ENCODE data around the gene MRPL24.

MRPL24 gene

DNA sequence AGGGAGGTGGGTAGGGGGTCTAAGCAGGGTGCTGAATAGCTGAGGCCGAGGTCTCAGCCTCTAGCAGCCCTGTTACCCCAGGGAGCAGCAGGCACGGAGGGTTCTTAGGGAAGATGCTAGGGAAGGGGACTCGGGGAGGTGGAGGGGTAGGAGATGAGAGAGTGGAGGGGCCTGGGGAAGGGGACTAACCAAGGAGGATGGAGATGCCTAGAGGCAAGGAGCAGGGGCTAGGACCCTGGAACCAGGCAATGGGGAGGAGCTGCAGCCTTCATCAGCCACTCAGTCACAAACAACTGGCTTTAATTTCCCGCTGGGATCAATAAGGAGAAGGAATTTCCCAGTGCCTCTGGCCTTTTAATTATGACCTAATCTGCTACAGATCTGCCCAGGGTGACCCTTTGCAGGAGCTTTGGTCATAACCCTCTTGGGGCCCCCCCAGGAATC lies 32.6 kb downstream of the MRPL24 start:
- DNase-seq: no peak

DNA sequence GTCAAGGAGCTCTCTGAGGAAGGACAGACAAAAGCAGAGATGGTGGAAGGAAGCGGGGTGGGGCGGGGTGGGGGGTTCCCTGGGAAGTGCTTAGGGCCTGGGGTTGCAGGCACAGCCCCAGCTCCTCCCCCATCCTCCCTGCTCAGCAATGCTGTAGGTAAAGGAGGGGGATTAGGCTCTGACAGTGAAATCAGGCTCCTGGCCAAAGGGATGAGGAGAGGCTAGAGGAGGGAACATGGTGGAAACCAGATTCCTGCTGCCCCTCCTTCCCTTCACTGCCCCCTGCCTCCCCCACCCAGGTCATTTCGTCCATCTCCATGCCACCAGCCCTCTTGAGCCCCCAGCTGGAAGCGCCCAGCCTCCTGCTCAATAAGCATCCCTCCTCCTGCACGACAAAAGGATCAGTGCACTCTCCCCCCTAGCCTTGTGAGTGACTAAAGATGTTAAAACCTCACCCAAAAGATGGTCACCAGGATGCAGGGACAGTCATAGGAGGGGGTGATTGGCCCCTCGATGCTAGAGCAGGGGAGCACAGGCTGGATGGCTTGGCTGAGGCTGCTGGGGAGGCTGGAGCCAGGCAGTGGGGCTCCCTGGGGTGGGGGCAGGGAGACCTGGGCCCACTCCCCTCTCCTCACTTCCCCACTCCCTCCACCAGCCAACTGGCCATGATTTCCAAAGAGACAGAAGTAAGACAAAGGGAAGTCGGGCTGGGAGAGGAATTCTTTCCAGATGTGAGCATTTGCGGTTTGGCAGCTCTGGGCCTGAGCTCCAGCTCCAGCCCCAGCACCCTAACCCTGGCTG lies 33.3 kb downstream of the MRPL24 start:
- no peak for DNase-seq

DNA sequence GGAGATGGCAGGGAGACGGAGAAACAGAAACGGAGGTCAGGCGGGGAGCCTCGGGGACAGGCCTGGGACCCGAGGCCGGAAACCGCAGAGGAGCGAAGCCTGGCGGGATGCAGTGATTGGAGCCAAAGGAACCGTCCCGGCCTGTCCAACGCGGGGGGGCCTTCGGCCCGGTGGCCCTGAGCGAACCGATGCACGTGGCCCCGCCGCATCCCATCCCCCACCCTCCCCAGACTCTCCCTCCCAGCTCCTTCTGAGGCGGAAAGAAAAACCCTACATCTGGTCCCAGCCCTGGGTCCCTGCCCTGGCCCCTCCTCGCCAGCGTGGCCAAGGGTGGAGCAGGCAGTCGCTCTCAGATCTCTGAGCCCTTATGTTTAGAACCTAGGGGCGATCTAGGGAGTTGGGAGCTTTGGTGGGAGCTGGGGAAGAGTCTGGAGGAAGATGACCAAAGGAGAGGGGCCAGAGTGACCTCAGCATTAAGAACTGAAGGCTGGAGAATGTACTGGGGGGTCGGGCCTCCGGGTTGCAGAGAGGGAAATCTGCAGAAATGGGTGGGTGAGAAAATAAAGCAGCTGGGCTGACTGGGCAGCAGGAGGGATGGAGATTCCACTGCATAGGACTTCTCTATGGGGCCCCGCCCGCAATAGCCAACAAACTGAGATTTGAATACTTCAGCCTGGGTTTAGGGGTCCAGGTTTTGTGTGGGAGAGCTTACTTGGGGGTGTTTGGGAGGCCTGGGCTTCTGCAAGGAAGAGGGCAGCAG lies 34.1 kb downstream of the MRPL24 start:
- DNase-seq: peak; percentile 54

DNA sequence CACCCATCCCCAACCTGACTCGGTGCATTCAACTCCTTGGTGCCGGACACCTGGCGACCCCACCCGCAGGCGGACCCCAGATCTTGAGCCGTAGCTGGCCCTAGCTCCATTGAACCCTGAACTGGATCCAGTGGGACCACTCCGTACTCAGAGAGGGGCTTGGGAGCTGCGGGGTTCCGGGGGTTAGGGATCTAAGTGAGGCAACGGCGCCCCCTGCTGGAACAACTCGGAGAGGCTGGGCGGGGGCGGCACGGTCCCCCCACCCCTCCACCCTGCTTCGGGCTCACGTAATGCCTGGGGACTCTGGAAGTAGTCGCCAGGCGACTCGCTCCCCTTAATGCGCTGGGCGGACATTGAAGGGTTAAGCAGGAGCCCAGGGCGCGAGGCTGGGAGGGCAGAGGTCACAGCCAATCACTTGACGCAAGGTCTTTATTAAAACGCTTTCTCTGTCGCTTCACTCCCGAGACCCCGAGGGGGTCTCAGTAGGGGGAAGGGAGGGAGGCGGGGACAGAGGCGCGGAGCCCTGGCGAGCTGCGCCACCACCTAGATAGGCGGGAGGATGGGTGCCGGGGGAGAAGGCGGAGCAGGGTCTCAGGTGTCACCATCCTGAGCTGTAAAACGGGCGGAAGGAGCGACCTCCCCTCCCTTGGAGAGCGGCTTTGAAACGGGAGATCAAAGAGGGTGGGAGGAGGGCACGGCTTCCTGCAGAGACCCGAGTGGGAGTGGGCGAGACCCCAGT lies 34.8 kb downstream of the MRPL24 start:
- DNase-seq: peak; percentile 82

DNA sequence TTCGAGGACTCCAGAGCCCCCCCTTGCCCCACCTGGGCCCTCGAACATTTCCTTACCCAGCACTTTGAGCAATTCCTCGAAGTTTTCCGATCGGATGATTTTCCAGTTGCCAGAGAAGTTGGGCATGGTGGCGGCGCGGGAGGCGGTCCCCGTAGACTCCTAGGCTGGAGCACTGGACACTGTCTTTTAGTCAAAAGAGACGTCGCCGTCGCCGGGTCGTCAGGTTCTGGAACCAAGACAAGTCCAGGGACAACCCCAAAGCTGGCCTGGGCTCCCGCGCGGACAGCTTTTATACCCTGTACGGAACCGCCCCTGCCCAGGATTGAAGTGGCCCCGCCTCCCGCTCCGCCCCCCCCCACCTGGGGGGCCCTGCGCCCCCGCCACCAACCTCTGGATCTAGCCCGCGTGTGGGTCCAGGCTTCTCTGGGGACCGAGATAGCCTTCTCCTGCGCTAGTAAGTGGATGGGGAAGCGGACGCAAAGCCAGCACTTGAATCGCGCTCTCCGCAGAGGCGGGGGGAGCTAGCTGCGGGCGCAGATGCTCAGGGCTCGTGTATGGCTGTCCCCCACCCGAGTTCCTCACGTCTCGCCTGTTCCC lies 35.5 kb downstream of the MRPL24 start, which contains the start of gene CRABP2:
CRABP2 (minus strand) TSS at position 263 of the 597 bp plus-strand sequence; CDS start at position 126, 137 bp downstream.
- DNase-seq: peak; percentile 63

DNA sequence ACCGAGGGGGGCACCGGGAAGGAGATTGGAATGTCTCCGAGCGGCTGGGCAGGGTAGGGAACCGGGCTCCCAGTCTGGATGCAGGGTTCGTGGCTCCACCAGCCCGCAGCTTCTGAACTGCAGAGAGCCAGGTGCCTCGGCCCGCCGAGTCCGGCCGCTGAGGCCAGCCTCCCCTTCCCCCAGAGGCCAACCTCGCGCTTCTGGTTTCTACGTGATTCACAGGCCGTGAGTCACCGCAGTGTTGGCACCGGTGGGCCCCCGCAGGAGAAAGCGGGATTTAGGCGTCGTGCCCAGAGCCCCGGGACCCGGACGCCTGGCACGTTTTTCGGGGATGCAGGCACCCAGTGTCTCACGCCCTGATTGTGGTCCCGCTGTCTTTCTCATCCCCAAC lies 36.0 kb downstream of the MRPL24 start:
- DNase-seq: no peak

DNA sequence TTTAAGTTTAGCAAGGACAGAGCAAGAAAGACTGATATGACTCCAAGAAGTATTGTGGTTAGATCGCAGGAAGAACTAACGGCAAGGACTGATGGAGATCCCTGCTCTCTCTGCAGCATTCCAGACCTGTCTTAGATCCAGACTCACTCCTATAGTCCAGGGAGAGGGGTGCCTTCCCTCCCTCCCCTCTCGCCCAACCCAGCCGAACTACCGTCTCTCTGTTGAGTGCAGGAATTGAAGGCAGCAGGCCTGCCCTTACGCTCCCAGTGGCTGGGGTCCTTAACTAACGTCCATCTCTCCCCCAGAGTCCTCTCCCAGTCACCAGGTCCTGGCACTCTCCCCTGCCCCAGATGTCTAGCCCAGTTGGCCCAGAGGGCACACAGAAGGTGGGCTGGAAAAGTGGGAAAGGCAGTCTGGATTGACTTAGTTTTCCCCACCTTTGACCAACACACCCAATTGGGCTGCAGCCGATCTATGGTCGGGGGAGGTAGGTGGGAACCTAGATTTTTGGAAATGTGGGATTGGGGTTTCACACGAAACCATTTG lies 36.6 kb downstream of the MRPL24 start:
- no peak for DNase-seq

DNA sequence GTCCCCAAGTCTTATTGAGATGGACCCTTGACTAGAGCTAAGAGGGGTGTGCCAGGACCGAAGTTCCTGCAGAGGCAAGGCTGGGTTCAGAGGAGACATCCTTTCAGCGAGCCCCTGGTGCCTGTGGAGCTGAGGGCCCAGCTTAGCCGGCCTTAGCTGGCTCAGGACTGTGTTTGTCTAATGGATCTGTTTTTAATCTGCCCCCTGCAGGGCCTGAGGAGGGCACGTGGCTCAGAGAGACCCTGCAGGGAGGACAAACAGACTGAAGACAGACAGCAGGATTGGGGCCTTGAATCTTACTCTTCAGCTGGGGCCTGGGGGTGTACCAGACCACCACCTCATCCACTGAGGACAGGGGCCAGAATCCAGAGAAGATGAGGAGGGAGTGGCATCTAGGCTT lies 37.1 kb downstream of the MRPL24 start:
- no peak for DNase-seq

DNA sequence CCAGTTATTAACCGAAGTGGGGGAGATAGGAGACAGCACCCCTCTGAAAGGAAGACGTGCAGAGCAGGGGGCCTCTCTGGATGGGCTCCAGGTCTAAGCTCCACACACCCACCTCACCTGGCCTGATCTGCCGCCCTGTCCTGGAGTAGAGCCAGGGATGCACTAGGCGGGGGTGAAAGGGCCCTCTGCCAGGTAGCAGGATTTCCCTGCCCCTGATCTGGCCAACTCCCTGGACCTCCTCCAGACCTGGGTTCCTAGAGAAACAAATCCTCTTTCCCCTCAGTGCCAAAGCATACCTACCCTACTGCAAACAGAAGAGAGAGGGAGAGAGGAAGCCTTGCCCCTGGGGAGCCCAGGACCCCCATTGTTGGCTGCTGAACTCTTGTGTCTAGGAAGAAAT lies 37.6 kb downstream of the MRPL24 start:
- no peak for DNase-seq

DNA sequence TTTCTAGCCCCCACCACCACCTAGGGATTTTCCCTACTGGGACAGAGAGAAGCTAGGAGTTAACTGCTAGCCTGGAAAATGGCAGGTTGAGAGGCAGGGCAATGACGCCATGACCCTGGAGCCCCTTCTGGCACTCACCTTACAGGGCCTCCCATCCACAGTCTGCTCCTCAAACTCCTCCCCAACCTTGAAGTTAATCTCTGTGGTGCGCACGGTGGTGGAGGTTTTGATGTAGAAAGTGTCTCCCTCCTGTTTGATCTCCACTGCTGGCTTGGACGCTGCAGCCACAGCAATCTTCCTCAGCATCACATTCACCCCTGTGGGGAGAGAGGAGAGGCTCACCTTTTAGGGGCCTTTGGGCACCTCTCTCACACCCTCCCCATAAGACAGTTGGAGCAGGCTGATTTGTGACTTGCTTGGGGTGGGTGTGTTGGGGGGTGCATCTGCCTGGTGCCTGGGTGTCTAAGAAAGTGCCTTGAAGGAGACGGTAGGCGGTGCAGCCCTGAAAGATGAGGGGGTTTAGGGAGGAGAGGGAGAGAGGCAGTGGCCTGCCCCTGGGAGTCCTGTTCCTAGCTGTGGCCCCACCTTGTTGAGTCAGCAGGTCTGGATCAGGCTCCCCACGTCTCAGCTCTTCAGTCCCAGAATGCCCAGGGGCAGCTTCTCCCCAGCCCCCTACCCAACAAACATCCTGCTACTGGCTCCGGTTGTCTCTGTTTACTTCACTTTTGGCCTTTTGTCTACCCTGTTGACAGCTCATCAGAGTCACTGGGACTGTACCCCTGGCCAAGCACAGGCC lies 40.0 kb downstream of the MRPL24 start:
- DNase-seq: no peak

DNA sequence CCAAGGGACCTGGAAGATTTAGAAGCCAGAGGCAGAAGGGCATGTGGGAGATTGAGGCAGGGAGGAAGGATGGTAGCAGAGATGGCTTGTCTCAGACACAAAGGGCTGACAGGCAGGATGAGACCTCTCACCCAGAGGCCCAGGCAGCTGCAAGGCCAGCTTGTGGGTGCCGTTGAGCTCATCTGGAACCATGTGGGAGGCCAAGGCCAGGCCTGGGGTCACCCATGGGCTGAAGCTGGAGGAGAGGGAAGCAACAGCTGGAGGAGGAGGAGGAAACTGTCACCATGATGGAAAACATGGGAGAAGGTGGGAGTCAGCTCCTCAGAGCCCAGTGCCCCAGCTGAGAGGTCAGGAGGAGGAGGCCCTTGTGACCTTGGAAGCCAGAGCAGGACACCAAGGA lies 41.9 kb downstream of the MRPL24 start:
- no peak for DNase-seq

DNA sequence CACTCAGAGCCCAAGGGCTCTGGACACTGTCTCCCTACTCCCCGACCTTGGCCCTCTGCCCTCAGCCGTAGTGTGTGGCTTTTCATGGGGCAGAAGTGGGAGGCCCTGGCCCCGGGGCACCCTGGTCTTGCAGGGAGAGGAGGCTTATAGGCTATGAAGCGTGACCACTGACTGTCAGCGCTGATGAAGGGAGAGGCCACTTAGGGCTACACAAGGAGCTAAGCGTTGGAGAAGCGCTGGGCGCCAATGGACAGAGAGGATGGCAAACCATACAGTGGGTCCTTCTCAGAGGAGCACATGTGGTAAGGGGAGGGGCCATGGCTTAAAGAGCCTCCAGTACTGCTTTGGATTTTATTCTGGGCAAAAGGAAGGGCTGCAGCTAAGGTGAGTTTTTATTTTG lies 43.4 kb downstream of the MRPL24 start:
- peak; percentile 76 for DNase-seq

DNA sequence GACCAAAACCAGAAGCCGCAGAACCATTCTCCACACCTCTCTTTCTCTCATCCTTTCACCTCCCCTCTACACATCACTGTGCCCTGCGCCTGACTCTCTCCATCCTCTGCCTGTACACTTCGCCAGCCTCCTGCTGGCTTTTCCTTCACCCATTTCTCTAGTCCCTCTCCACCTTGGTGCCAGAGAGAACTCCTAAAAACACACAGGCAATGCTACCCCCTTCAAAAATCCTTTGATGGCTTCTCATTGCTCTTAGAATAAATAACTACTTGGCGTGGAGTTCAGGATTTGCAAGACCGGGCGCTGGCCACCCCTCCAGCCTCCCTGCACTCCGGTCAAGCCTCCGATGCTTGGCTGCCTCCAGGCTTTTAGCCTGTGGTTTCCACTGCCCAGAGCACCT lies 44.1 kb downstream of the MRPL24 start:
- DNase-seq: no peak

DNA sequence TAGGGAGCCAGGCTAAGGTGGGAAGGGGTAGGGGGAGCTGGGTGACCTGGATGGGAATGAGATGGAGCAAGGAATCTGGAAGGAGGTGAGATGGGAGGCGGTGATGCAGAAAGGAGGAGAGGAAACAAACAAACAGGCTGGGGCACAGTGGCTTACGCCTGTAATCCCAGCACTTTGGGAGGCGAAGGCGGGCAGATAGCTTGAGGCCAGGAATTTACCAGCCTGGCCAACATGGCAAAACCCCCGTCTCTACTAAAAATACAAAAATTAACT lies 46.3 kb downstream of the MRPL24 start:
- DNase-seq: no peak

DNA sequence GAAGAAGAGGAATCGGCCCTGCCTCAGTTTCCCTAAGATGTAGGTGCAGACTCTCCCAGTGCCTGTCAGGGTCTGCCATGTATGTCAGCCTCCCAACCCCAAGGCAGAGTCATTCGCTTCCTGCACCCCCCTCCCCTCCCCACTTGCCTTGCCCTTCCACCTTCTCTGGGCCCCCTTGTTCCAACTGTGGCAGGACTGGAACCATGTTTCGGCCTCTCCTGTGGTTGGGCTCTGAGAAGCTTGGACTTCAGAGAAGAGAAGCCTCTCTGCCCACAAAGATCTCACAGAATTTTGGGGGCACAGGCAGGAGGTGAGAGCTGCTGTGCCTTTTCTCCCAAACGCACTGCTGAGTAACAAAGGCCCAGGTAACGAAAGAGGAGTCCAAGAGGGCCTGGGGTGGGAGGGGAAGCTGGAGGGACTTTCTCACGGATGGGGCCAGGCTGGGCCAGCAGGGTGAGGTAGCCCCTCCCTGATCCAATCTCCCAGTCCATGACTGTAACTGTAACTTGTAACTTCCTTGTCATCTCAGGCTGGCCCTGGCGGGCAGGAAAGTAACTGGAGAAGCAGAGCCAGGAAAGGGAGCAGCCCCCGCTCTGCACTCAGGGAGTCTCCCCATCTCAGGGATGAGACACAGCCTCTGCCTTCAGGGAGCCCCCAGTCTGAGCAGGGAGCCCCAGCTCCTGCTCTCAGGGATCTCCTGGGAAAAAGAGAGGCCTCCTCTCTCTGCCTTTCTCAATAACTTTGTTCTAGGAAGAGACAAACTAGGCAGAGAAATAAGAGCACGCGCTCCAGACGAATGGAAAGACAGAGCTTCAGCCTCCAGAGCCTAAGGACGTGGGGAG lies 46.8 kb downstream of the MRPL24 start:
- no peak for DNase-seq

DNA sequence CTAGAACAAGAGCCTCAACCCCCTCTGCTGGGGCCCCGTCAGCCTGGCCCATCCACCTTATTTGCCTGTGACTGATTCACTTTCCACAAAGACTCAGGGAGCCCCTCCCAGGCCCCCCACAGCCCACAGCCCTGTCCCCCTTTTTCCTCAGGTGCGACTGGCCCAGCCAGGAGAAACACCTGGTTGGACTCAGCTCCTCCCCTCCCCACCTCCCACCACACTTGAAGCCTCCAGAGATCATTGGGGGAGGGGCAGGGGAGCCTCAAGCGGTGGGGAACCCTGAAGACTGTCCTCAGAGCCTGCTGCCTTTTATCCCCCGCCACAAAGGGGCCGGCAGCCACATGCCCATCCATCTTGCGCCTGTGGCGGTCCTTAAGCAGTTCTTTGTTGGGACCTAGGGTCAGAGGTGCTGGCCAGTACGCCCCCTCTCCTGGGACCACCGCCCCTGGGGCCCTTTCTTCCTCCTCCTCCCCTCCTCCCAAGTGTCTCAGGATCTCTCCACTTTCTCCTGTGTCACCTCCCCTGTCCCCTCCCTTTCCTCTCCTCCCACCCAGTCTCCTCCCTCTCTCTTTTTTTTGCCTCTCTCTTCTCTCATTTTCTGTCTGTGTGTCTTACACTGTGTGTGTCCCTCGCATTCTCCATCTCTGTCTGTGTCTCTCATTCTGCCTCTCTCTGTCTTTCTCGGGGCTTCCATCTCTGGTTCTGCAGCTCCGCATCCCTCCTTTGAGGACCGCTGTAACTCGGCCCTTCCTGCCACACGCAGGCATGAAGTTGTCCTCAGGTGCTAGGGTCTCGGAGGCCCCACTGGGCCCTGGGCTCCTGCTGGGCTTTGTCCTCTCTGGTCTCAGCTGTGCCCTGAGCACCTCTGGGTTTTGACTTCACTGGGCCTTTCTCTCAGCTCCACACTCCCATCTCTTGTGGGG lies 47.7 kb downstream of the MRPL24 start:
- peak; percentile 89 for DNase-seq

DNA sequence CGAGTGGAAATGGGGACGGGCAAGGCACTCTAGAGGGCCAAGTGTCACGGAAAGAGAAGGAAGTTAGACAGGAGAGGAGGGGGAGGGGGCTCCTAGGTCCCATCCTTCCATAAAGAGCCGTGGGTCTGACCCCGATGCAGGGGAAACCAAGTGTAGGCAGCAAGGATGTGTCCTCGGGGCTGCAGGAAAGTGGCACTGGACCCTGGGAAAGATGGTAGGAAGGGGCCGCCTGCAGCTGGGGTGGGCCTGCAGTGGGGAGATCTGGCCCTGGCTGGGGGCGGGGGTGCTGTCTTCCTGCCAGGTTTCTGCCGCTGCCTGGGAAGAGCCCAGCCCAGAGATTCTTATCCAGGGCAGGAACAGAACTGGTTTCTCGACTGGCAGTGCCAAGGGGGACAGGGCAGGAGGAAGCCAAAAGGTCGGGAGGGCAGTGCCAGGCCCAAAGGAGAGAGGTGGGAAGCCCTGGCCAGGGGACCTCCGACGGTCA lies 48.4 kb downstream of the MRPL24 start:
- DNase-seq: peak; percentile 67

DNA sequence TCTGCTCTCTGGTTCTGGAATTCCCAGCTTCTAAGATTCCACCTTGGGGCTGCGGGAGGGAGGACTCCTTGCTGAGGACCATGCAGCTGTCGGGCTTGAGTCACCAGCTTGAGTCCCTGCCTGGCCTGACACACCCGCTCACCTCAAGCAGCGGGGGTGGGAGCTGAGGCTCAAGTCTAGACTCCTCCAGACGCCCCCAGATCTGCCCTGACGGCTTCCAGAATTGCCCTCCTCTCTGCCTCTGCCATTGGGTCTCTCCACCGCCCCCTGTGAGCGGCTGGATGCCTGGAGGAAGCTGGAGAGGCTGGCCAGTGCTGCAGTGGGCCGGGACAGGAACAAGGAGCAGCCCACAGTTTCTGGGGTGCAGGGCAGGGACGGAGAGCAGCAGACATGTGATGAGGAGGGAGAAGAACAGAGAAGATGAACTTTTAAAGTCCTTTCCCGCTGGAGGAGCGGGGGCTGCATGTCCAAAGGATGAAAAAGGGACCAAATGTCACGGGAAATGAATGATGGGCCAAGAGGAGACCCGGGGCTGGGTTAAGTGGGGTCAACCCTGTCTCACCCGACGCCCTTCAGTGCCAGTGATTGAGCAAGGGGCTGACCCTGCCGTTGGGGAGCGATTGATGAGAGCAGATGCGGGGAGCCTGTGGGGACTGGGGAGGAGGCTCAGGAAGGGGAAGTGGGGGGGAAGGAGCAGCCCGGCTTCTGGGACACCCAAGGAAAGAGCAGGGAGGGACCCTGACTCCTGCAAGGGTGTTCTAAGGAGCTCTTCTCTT lies 49.0 kb downstream of the MRPL24 start:
- peak; percentile 41 for DNase-seq

DNA sequence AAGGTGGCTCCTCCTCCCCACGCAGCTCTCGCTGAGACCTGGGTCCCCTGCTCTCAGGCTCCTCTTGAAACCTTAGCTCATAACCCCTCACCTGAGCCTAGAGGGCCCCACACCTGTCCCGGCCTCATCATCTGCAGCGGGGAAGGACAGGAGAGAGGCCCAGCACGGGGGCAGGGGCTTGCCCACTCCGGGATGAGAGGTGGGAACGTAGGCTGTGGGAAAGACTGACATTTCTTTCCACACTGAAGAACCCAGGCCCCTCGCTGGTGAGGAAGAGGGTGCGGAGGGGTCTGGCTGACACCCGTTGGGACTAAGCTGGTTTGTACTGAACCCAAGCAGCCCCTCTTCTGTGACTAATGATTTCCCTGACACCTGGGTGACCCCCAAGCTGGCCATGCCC lies 49.7 kb downstream of the MRPL24 start:
- no peak for DNase-seq
